CD14-positive monocyte (primary cell): ENCODE results near the gene FOXJ1. TPM values are rescaled to one million over a fixed set of nuclear protein-coding genes. Genes with fewer than 3 reads are reported as not detected.

Experiments used
- DNase-seq, 3 donors: peaks; one replicate each; pipeline ENCODE4 v3.0.0-alpha.2; 2011 to 2022
- H2AFZ ChIP-seq: 2 replicates; pipeline ENCODE4 v1.6.0; 2012; ENCODE audit warnings: mild to moderate bottlenecking, low read depth, low read length, inconsistent platforms; ENCODE audit not compliant: insufficient read depth, poor library complexity, severe bottlenecking
- H3K27ac ChIP-seq, 2 donors: 1 replicate in 1 of 2; 2 replicates in 1 of 2; pipeline ENCODE4 v1.5.1; 2012 to 2013; ENCODE audit warnings: low read length in 2 of 2, control low read depth in 1 of 2, inconsistent platforms in 1 of 2, low read depth in 1 of 2, mild to moderate bottlenecking in 1 of 2
- H3K27me3 ChIP-seq, 2 donors: one replicate each; pipeline versions ENCODE4 v1.6.0 to v1.6.1; 2011 to 2013; ENCODE audit warnings: low read length in 2 of 2; ENCODE audit not compliant: control insufficient read depth in 2 of 2, insufficient read depth in 2 of 2
- H3K36me3 ChIP-seq, 2 donors: replicated peaks in 1 of 2; 1 replicate in 1 of 2; 2 replicates in 1 of 2; pipeline versions ENCODE4 v1.5.1 to v1.6.1; 2012 to 2013; ENCODE audit warnings: low read length in 2 of 2, control low read depth in 1 of 2, inconsistent platforms in 1 of 2, mild to moderate bottlenecking in 1 of 2; ENCODE audit not compliant: insufficient read depth in 2 of 2, control insufficient read depth in 1 of 2
- H3K4me1 ChIP-seq, 2 donors: 1 replicate in 1 of 2; 2 replicates in 1 of 2; pipeline versions ENCODE4 v1.5.1 to v1.6.1; 2012 to 2013; ENCODE audit warnings: low read length in 2 of 2, control low read depth in 1 of 2, inconsistent platforms in 1 of 2, mild to moderate bottlenecking in 1 of 2, moderate library complexity in 1 of 2; ENCODE audit not compliant: insufficient read depth in 2 of 2, control insufficient read depth in 1 of 2
- H3K4me2 ChIP-seq: replicated peaks from 2 replicates; pipeline ENCODE3; 2012; ENCODE audit warnings: low read length, moderate library complexity, mild to moderate bottlenecking; ENCODE audit not compliant: poor library complexity, severe bottlenecking; ENCODE audit errors: extremely low read depth
- H3K4me3 ChIP-seq, 3 experiments: fragments of 200-600 bp in 1 of 3; sonication (generic) in 1 of 3; replicated peaks in 1 of 3; 1 replicate in 2 of 3; 2 replicates in 1 of 3; pipeline ENCODE4 v1.5.1; 2011 to 2013; ENCODE audit warnings: low read length in 3 of 3, mild to moderate bottlenecking in 3 of 3, control low read depth in 2 of 3, low read depth in 2 of 3, inconsistent platforms in 1 of 3, moderate library complexity in 1 of 3
- H3K79me2 ChIP-seq: 2 replicates; pipeline ENCODE4 v1.6.0; 2012; ENCODE audit warnings: mild to moderate bottlenecking, control low read depth, inconsistent platforms, low read length, moderate library complexity; ENCODE audit not compliant: insufficient read depth
- H3K9ac ChIP-seq: 2 replicates; pipeline ENCODE4 v1.6.0; 2017; ENCODE audit warnings: low read length, mild to moderate bottlenecking; ENCODE audit not compliant: insufficient read depth, poor library complexity, severe bottlenecking
- H3K9me3 ChIP-seq, 2 donors: replicated peaks in 1 of 2; 1 replicate in 1 of 2; 2 replicates in 1 of 2; pipeline versions ENCODE4 v1.5.1 to v1.6.1; 2012 to 2013; ENCODE audit warnings: low read length in 2 of 2, control low read depth in 1 of 2; ENCODE audit not compliant: control insufficient read depth in 1 of 2, insufficient read depth in 1 of 2
- H4K20me1 ChIP-seq: 2 replicates; pipeline ENCODE4 v1.6.0; 2012; ENCODE audit warnings: mild to moderate bottlenecking, low read length, control low read depth, moderate library complexity; ENCODE audit not compliant: insufficient read depth
- H3K27ac Mint-ChIP-seq, 7 donors: one replicate each; pipeline ENCODE4 v1.8.0; 2020; ENCODE audit warnings: mild to moderate bottlenecking in 7 of 7, mixed read lengths in 7 of 7, moderate library complexity in 6 of 7, inconsistent platforms in 2 of 7
- H3K27me3 Mint-ChIP-seq, 3 donors: one replicate each; pipeline ENCODE4 v1.8.0; 2021 to 2022; ENCODE audit warnings: low read depth in 3 of 3, mild to moderate bottlenecking in 3 of 3, mixed read lengths in 3 of 3, moderate library complexity in 3 of 3, inconsistent platforms in 1 of 3
- H3K36me3 Mint-ChIP-seq, 2 donors: one replicate each; pipeline ENCODE4 v1.8.0; 2020; ENCODE audit warnings: mixed read lengths in 2 of 2, inconsistent platforms in 1 of 2, mild to moderate bottlenecking in 1 of 2
- H3K4me1 Mint-ChIP-seq: one replicate; pipeline ENCODE4 v1.8.0; 2020; ENCODE audit warnings: mild to moderate bottlenecking, mixed read lengths
- H3K4me3 Mint-ChIP-seq, 2 donors: one replicate each; pipeline ENCODE4 v1.8.0; 2020; ENCODE audit warnings: mild to moderate bottlenecking in 2 of 2, mixed read lengths in 2 of 2, moderate library complexity in 1 of 2
- H3K9me3 Mint-ChIP-seq, 7 donors: one replicate each; pipeline ENCODE4 v1.8.0; 2020 to 2022; ENCODE audit warnings: mixed read lengths in 7 of 7, mild to moderate bottlenecking in 6 of 7, moderate library complexity in 6 of 7, inconsistent platforms in 2 of 7
- CTCF ChIP-seq: fragments of 200-600 bp; IDR thresholded peaks from one replicate; pipeline ENCODE4 v1.8.0; 2022; ENCODE audit warnings: antibody characterized with exemption, mild to moderate bottlenecking
- WGBS: methylation state at CpG from one replicate; pipeline ENCODE4 v1.1.5; 2013; ENCODE audit warnings: missing lambda C conversion rate; ENCODE audit not compliant: insufficient coverage; 5-methylcytosine and 5-hydroxymethylcytosine counted together
- intact Hi-C, 2 donors: fragments of 100-400 bp; cut with micrococcal nuclease; formaldehyde crosslinking; loops; one replicate each; pipeline versions ENCODE4 v1.15.0 to v1.15.1; 2023
- polyA plus RNA-seq, 3 donors: library from polyadenylated mRNA; depleted of rRNA in 1 of 3; unstranded in 2 of 3; stranded (reverse) in 1 of 3; fragments of 300-500 nt in 2 of 3; fragments of >200 nt in 1 of 3; fragmentation: Illumina TruSeq in 2 of 3; gene quantifications; 1 replicate in 2 of 3; 2 replicates in 1 of 3; pipeline ENCODE4 v1.2.3, GENCODE V29; 2012 to 2021

The FOXJ1 gene
- polyA plus RNA-seq, 3 donors: not detected

GRCh38 chr17:76102944-76103273 is 38.1 kb downstream of the FOXJ1 start:
- Histone ChIP-seq H4K20me1 (no peaks in the 10 kb centered on the region), H3K9me3 (no peaks in the 10 kb centered on the region), H3K4me3 (peak overlapping the region; percentile 64 to 85 (median 81)), H3K27me3 (no peaks in the 10 kb centered on the region), H3K9ac (peak overlapping the region; percentile 81), H3K79me2 (peaks cover 21% of the 10 kb centered on the region), H3K27ac (peak overlapping the region; percentile 80 to 85), H2AFZ (peak overlapping the region; percentile 86), H3K4me1 (peaks cover 42 to 45% of the 10 kb centered on the region in 2 donors), H3K36me3 (peaks cover 26 to 40% of the 10 kb centered on the region in 2 donors), H3K4me2 (peak overlapping the region; percentile 96)
- 0% methylated on average over 2 of the region's 4 CpGs for WGBS
- Mint-ChIP-seq H3K36me3 (peaks cover 31 to 39% of the 10 kb centered on the region in 2 donors), H3K27me3 (peaks cover 0 to 2% (median 1%) of the 10 kb centered on the region in 3 donors), H3K27ac (peak overlapping the region; percentile 92 to 96 (median 93)), H3K4me3 (peak overlapping the region; percentile 98), H3K9me3 (no peaks in the 10 kb centered on the region), H3K4me1 (peaks cover 34% of the 10 kb centered on the region)
- intact Hi-C loops: loop anchor here in 1 of 2 donors (5.0 kb wide), 1 partner anchor 164 kb away; the partner anchor contains the start of gene UBALD2
- no peak for TF ChIP-seq CTCF
- no peak for DNase-seq

- H4K20me1 ChIP-seq: no peaks in the 10 kb centered on the region
- H3K27me3 Mint-ChIP-seq: no peaks in the 10 kb centered on the region
- peak overlapping the region in 3 of 7 donors; percentile 45 to 53 (median 51) for H3K27ac Mint-ChIP-seq
- H3K79me2 ChIP-seq: peaks cover 13% of the 10 kb centered on the region
- no peaks in the 10 kb centered on the region for H3K9me3 Mint-ChIP-seq
- no peak overlapping the region for H3K4me3 Mint-ChIP-seq
- H3K4me1 Mint-ChIP-seq: peaks cover 5% of the 10 kb centered on the region
- H3K36me3 Mint-ChIP-seq: peaks cover 67 to 90% of the 10 kb centered on the region in 2 donors
- H2AFZ ChIP-seq: no peak overlapping the region
- peaks cover 75 to 91% of the 10 kb centered on the region in 2 donors for H3K36me3 ChIP-seq
- peaks cover 7 to 9% of the 10 kb centered on the region in 2 donors for H3K4me1 ChIP-seq
- peak in 1 of 3 donors; percentile 3 for DNase-seq
- no peak for TF ChIP-seq CTCF
- H3K4me3 ChIP-seq: no peak overlapping the region
- no peak overlapping the region for H3K9ac ChIP-seq
- H3K4me2 ChIP-seq: no peak overlapping the region
- no peak overlapping the region for H3K27ac ChIP-seq
- no peaks in the 10 kb centered on the region for H3K9me3 ChIP-seq
- WGBS: 96% methylated on average over 17 of the region's 19 CpGs
- intact Hi-C loops: no loop called here
- H3K27me3 ChIP-seq: no peaks in the 10 kb centered on the region
These were observed 43.2 kb downstream of the FOXJ1 start for GRCh38 chr17:76097716-76098295.
